Measurements from ENCODE around the gene ZNF560. TPM values are rescaled to one million over a fixed set of nuclear protein-coding genes. Genes with fewer than 3 reads are reported as not detected.

The ZNF560 gene
- total RNA-seq = not detected in 2 replicates

GRCh38 chr19:9498183-9498902, at the start of gene ZNF560:
Gene ZNF560, minus strand, starts transcription at chr19:9498616. Its CDS starts 23,303 bp downstream, at chr19:9475313.

GRCh38 chr19:9538183-9539058, 40.0 kb upstream of the ZNF560 start, which contains the start of gene ZNF426:
Gene ZNF426, minus strand, starts transcription at chr19:9538645. Its CDS starts 2,413 bp downstream, at chr19:9536232.

GRCh38 chr19:9435279-9436268, 62.8 kb downstream of the ZNF560 start, which contains the start of gene ZNF266:
Gene ZNF266, minus strand, starts transcription at chr19:9435573. Its CDS starts 15,484 bp downstream, at chr19:9420089.

Other genes starting within 250 kb of the ZNF560 start
- gene OR7E24, start 247.7 kb downstream of the ZNF560 start, total RNA-seq = not detected in 2 replicates
- gene ZNF699, start 188.8 kb downstream of the ZNF560 start, total RNA-seq = 9.8 and 12.2 TPM in 2 replicates
- gene ZNF559, start 174.4 kb downstream of the ZNF560 start, total RNA-seq = 13.9 and 15.9 TPM in 2 replicates
- 1.9 and 3.4 TPM in 2 replicates for gene ZNF177, start 135.6 kb downstream of the ZNF560 start, total RNA-seq
- gene ZNF266, start 63.0 kb downstream of the ZNF560 start, total RNA-seq = 11.9 and 13.7 TPM in 2 replicates
- 15.3 and 15.5 TPM in 2 replicates for gene ZNF426, start 40.0 kb upstream of the ZNF560 start, total RNA-seq
- gene ZNF121, start 85.9 kb upstream of the ZNF560 start, total RNA-seq = 16.8 and 19.4 TPM in 2 replicates
- gene ZNF561, start 122.6 kb upstream of the ZNF560 start, total RNA-seq = 20.2 and 27.9 TPM in 2 replicates
- gene ZNF562, start 176.5 kb upstream of the ZNF560 start, total RNA-seq = 12.3 and 16.3 TPM in 2 replicates

All from cardiac ventricle fibroblast (primary cell).